Measurements from ENCODE around the gene LAMC3.

GRCh38 chr9:131117121-131117761 is 108.3 kb downstream of the LAMC3 start:
- no peak for TF ChIP-seq EZH2phosphoT487 (IDR thresholded peaks at IDR 0.05; ENCODE audit: low read depth, severe bottlenecking, unreplicated experiment)
- no peak for TF ChIP-seq CTCF (IDR thresholded peaks at IDR 0.05; ENCODE audit: poor library complexity)
